H1 (cell line): ENCODE data around the gene ATP11A. TPM values are rescaled to one million over a fixed set of nuclear protein-coding genes. Genes with fewer than 3 reads are reported as not detected.

Experiments used
- CTCF ChIA-PET: fragments of 300-600 bp; sonication (Branson Sonifier 250); formaldehyde crosslinking; loops from one replicate; lab custom pipeline; 2021; ENCODE audit not compliant: partially characterized antibody; lab: Charles Lee
- POLR2A ChIA-PET: fragments of 300-600 bp; sonication (Branson Sonifier 250); formaldehyde crosslinking; loops from one replicate; lab custom pipeline; 2021; ENCODE audit warnings: inconsistent platforms; ENCODE audit not compliant: partially characterized antibody; lab: Charles Lee
- DNase-seq, 2 experiments: peaks; one replicate each; pipeline versions ENCODE4 v3.0.0 to v3.0.0-alpha.2; 2010 to 2022; ENCODE audit warnings: low spot score in 2 of 2, low read depth in 1 of 2, mixed read lengths in 1 of 2
- FAIRE-seq: peaks from 2 replicates; lab custom pipeline; 2011; peaks lifted over from hg19 to GRCh38; lab: Jason Lieb, UNC
- H2AFZ ChIP-seq: 2 replicates; pipeline ENCODE4 v1.8.1; 2012; ENCODE audit warnings: low read length, inconsistent platforms
- H2AK5ac ChIP-seq: 2 replicates; pipeline ENCODE4 v1.6.1; 2013; ENCODE audit warnings: low read depth, low read length
- H2BK120ac ChIP-seq: replicated peaks from 2 replicates; pipeline ENCODE3; 2013; ENCODE audit warnings: low read depth, low read length, inconsistent platforms
- H2BK12ac ChIP-seq: 2 replicates; pipeline ENCODE4 v1.6.1; 2013; ENCODE audit warnings: low read depth, low read length
- H2BK15ac ChIP-seq: 2 replicates; pipeline ENCODE4 v1.6.1; 2013; ENCODE audit warnings: low read length
- H2BK20ac ChIP-seq: 2 replicates; pipeline ENCODE4 v1.6.1; 2013; ENCODE audit warnings: low read length
- H2BK5ac ChIP-seq: 2 replicates; pipeline ENCODE4 v1.6.1; 2013; ENCODE audit warnings: low read depth, low read length
- H3K14ac ChIP-seq: 2 replicates; pipeline ENCODE4 v1.6.1; 2013; ENCODE audit warnings: inconsistent platforms; ENCODE audit not compliant: insufficient read length
- H3K18ac ChIP-seq: 2 replicates; pipeline ENCODE4 v1.6.1; 2013; ENCODE audit warnings: low read length; ENCODE audit errors: extremely low read depth
- H3K23ac ChIP-seq: 2 replicates; pipeline ENCODE4 v1.6.1; 2013; ENCODE audit warnings: inconsistent platforms; ENCODE audit not compliant: insufficient read length
- H3K23me2 ChIP-seq: 2 replicates; pipeline ENCODE4 v1.6.1; 2013; ENCODE audit warnings: low read depth, low read length
- H3K27ac ChIP-seq: 2 replicates; pipeline ENCODE4 v1.6.1; 2011; ENCODE audit warnings: low read depth, low read length, inconsistent platforms
- H3K27me3 ChIP-seq, 4 experiments: replicated peaks in 1 of 4; 1 replicate in 1 of 4; 2 replicates in 3 of 4; pipeline versions ENCODE4 v1.6.1 to v1.8.1; 2011 to 2013; ENCODE audit warnings: low read length in 3 of 4, mild to moderate bottlenecking in 3 of 4, inconsistent platforms in 2 of 4, mixed read lengths in 2 of 4, moderate library complexity in 1 of 4; ENCODE audit not compliant: control insufficient read depth in 3 of 4, insufficient read depth in 3 of 4; ENCODE audit errors: extremely low read depth in 1 of 4
- H3K36me3 ChIP-seq, 4 experiments: 2 replicates each; pipeline versions ENCODE4 v1.6.1 to v1.8.1; 2011 to 2013; ENCODE audit warnings: mild to moderate bottlenecking in 4 of 4, low read length in 3 of 4, moderate library complexity in 2 of 4, control low read depth in 1 of 4, inconsistent platforms in 1 of 4; ENCODE audit not compliant: insufficient read depth in 4 of 4, control insufficient read depth in 2 of 4
- H3K4ac ChIP-seq: replicated peaks from 2 replicates; pipeline ENCODE3; 2013; ENCODE audit warnings: low read length, low read depth, mixed read lengths, inconsistent platforms; ENCODE audit not compliant: insufficient read length
- H3K4me1 ChIP-seq, 4 experiments: replicated peaks in 1 of 4; 1 replicate in 1 of 4; 2 replicates in 3 of 4; pipeline versions ENCODE4 v1.6.1 to v1.8.1; 2011 to 2013; ENCODE audit warnings: low read length in 3 of 4, inconsistent platforms in 2 of 4, mixed read lengths in 1 of 4; ENCODE audit not compliant: insufficient read depth in 4 of 4, control insufficient read depth in 3 of 4
- H3K4me2 ChIP-seq, 2 experiments: 2 replicates each; pipeline versions ENCODE4 v1.6.1 to v1.8.1; 2011 to 2013; ENCODE audit warnings: low read depth in 2 of 2, low read length in 2 of 2, control low read depth in 1 of 2, inconsistent platforms in 1 of 2, mild to moderate bottlenecking in 1 of 2; ENCODE audit not compliant: insufficient read depth in 1 of 2
- H3K4me3 ChIP-seq, 4 experiments: fragments of 200-600, 300-600 bp in 1 of 4; sonication (generic), shearing (Covaris generic), sonication (Bioruptor Twin) in 1 of 4; 2 replicates each; pipeline versions ENCODE4 v1.5.1 to v1.8.1; 2011 to 2016; ENCODE audit warnings: low read length in 4 of 4, low read depth in 3 of 4, control low read depth in 2 of 4, inconsistent platforms in 2 of 4, mild to moderate bottlenecking in 2 of 4, mixed read lengths in 1 of 4, moderate library complexity in 1 of 4; ENCODE audit not compliant: insufficient read depth in 2 of 4; ENCODE audit errors: extremely low read depth in 1 of 4
- H3K56ac ChIP-seq: replicated peaks from 2 replicates; pipeline ENCODE3; 2013; ENCODE audit warnings: low read depth, mild to moderate bottlenecking, mixed read lengths, low read length, inconsistent platforms; ENCODE audit not compliant: insufficient read length
- H3K79me1 ChIP-seq: 2 replicates; pipeline ENCODE4 v1.6.1; 2013; ENCODE audit warnings: low read depth, low read length, control low read depth
- H3K79me2 ChIP-seq, 2 experiments: 2 replicates each; pipeline versions ENCODE4 v1.6.1 to v1.8.1; 2012 to 2013; ENCODE audit warnings: low read length in 2 of 2, mild to moderate bottlenecking in 2 of 2, inconsistent platforms in 1 of 2; ENCODE audit not compliant: insufficient read depth in 2 of 2, control insufficient read depth in 1 of 2
- H3K9ac ChIP-seq, 4 experiments: replicated peaks in 1 of 4; 1 replicate in 1 of 4; 2 replicates in 3 of 4; pipeline versions ENCODE4 v1.6.1 to v1.8.1; 2011 to 2013; ENCODE audit warnings: low read depth in 3 of 4, low read length in 3 of 4, control low read depth in 2 of 4, mild to moderate bottlenecking in 2 of 4, moderate library complexity in 2 of 4, inconsistent platforms in 1 of 4; ENCODE audit errors: extremely low read depth in 1 of 4
- H3K9me3 ChIP-seq, 2 experiments: 2 replicates each; pipeline versions ENCODE4 v1.6.1 to v1.8.1; 2012 to 2013; ENCODE audit warnings: mild to moderate bottlenecking in 2 of 2, moderate library complexity in 2 of 2, control low read depth in 1 of 2, inconsistent platforms in 1 of 2, low read depth in 1 of 2, low read length in 1 of 2, mixed read lengths in 1 of 2; ENCODE audit not compliant: insufficient read depth in 2 of 2
- H4K20me1 ChIP-seq, 2 experiments: replicated peaks in 1 of 2; 2 replicates each; pipeline versions ENCODE3 to v1.8.1; 2011 to 2013; ENCODE audit warnings: inconsistent platforms in 2 of 2, low read length in 2 of 2, mild to moderate bottlenecking in 1 of 2; ENCODE audit not compliant: insufficient read depth in 2 of 2, control insufficient read depth in 1 of 2
- H4K5ac ChIP-seq: 2 replicates; pipeline ENCODE4 v1.6.1; 2013; ENCODE audit warnings: low read length, low read depth, mixed read lengths, inconsistent platforms; ENCODE audit not compliant: insufficient read length
- H4K8ac ChIP-seq: 2 replicates; pipeline ENCODE4 v1.8.0; 2013; ENCODE audit warnings: mild to moderate bottlenecking, moderate library complexity, low read length, inconsistent platforms; ENCODE audit not compliant: insufficient read depth; ENCODE audit errors: extremely low read depth
- H4K91ac ChIP-seq: replicated peaks from 2 replicates; pipeline ENCODE3; 2013; ENCODE audit warnings: low read length, mixed read lengths, inconsistent platforms; ENCODE audit not compliant: insufficient read length
- ASH2L ChIP-seq: fragments of 200-600, 300-600 bp; sonication (generic); IDR thresholded peaks from one replicate; pipeline ENCODE4 v1.7.1; 2017; ENCODE audit warnings: low read length
- BCL11A ChIP-seq, 2 experiments: IDR thresholded peaks; one replicate each; pipeline ENCODE4 v1.6.1; 2011; ENCODE audit warnings: low read depth in 2 of 2, low read length in 2 of 2, mild to moderate bottlenecking in 2 of 2
- GABPA ChIP-seq: IDR thresholded peaks from 2 replicates; pipeline ENCODE4 v1.6.1; 2011; ENCODE audit warnings: mild to moderate bottlenecking, low read length, moderate library complexity, borderline replicate concordance; ENCODE audit not compliant: insufficient read depth
- TAF7 ChIP-seq: optimal IDR thresholded peaks from 2 replicates; pipeline ENCODE3; 2011; ENCODE audit warnings: low read depth, mild to moderate bottlenecking, inconsistent platforms, low read length, moderate library complexity, borderline replicate concordance
- WGBS, 2 experiments: shearing (Covaris generic) in 1 of 2; methylation state at CpG; one replicate each; pipeline versions ENCODE4 v1.1.6 to v1.1.7; 2013 to 2015; ENCODE audit warnings: low lambda C conversion rate in 2 of 2, mixed read lengths in 2 of 2, inconsistent platforms in 1 of 2, low coverage in 1 of 2, missing lambda C conversion rate in 1 of 2; ENCODE audit not compliant: insufficient replicate concordance in 2 of 2, insufficient coverage in 1 of 2, insufficient read length in 1 of 2; ENCODE audit errors: extremely low coverage in 1 of 2, missing lambda C conversion rate in 1 of 2; 5-methylcytosine and 5-hydroxymethylcytosine counted together
- polyA plus RNA-seq, 7 experiments: library from polyadenylated mRNA; depleted of rRNA in 3 of 7; stranded (reverse) in 5 of 7; unstranded in 2 of 7; fragments of >200 nt in 5 of 7; fragments of 200-250 nt in 2 of 7; gene quantifications; 1 replicate in 5 of 7; 2 replicates in 1 of 7; 4 replicates in 1 of 7; pipeline versions ENCODE4 v1.2.1 to v1.2.3, GENCODE V29; 2011 to 2013; ENCODE audit warnings: missing spikeins in 2 of 7, mixed read lengths in 2 of 7
- total RNA-seq: library from RNA; stranded (reverse); fragmentation: NEBNext Ultra II Directional; extraction: Animal tissue kit (Norgen Biotek cat#: 25700); gene quantifications from 2 replicates; pipeline ENCODE4 v1.2.1, GENCODE V29; 2021

Gene ATP11A
- total and polyA plus RNA-seq, 2 of the 8 experiments (the other 6 are each of a cell fraction or from before 2014, with no cell fraction given), result 28.8 to 72.9 TPM

GRCh38 chr13:112934078-112934477 is 244.2 kb downstream of the ATP11A start:
- Histone ChIP-seq H3K56ac (no peak overlapping the region), H4K20me1 (peaks cover 2 to 6% of the 10 kb centered on the region in 2 experiments), H3K4ac (no peak overlapping the region), H3K4me1 (peaks cover 0 to 11% (median 6%) of the 10 kb centered on the region in 4 experiments; a peak in 4 of 7 replicates), H3K9me3 (no peaks in the 10 kb centered on the region), H2BK5ac (no peak overlapping the region), H4K91ac (no peak overlapping the region), H3K79me1 (0 out of 2 replicates have a peak, but pooled peaks cover 3% of the 10 kb centered on the region), H2BK12ac (no peak overlapping the region; the same call in 1 of the 2 replicates), H2BK20ac (no peak overlapping the region), H3K23me2 (no peaks in the 10 kb centered on the region), H3K9ac (no peak overlapping the region), H3K18ac (no peak overlapping the region), H2BK120ac (no peak overlapping the region), H3K36me3 (no peaks in the 10 kb centered on the region), H3K79me2 (0 out of 4 replicates have a peak, but pooled peaks cover 0 to 3% of the 10 kb centered on the region in 2 experiments), H3K4me3 (no peak overlapping the region), H4K5ac (no peak overlapping the region), H2BK15ac (no peak overlapping the region), H2AFZ (no peak overlapping the region), H2AK5ac (no peak overlapping the region), H3K23ac (no peak overlapping the region), H4K8ac (peak overlapping the region; percentile 29; the same call in 1 of the 2 replicates), H3K14ac (no peak overlapping the region), H3K4me2 (no peak overlapping the region), H3K27me3 (no peaks in the 10 kb centered on the region), H3K27ac (no peak overlapping the region)
- ChIA-PET POLR2A (no interaction called here), CTCF (interaction anchor here (0.9 to 1.4 kb wide), 2 partner anchors 37 to 48 kb away, joined by 4 read pairs; no protein-coding TSS in a partner anchor)
- 88% methylated on average over 6 of the region's 6 CpGs; no CpG with 5 or more reads in 1 of the 2 experiments for WGBS, 2 experiments
- FAIRE-seq, result no peak
- peak in 1 of 2 experiments; percentile 42 for DNase-seq
- TF ChIP-seq GABPA (no peak), BCL11A (IDR thresholded peaks at IDR 0.05; ENCODE audit: low read depth in 2 of 2, low read length in 2 of 2) (no peak), ASH2L (no peak), TAF7 (no peak)
